Skeletal muscle tissue (tissue), 4 donors: ENCODE data around the gene CCNY. TPM values are rescaled to one million over a fixed set of nuclear protein-coding genes. Genes with fewer than 3 reads are reported as not detected.

Source experiments
- H3K27ac ChIP-seq: one replicate; pipeline ENCODE4 v1.7.0; 2013; ENCODE audit warnings: mild to moderate bottlenecking, low read depth, low read length, inconsistent platforms
- H3K27me3 ChIP-seq, 3 donors: one replicate each; pipeline ENCODE4 v1.7.0; 2013; ENCODE audit warnings: low read length in 3 of 3; ENCODE audit not compliant: control insufficient read depth in 3 of 3, insufficient read depth in 3 of 3
- H3K36me3 ChIP-seq, 3 donors: one replicate each; pipeline ENCODE4 v1.7.0; 2013; ENCODE audit warnings: low read length in 3 of 3; ENCODE audit not compliant: control insufficient read depth in 3 of 3, insufficient read depth in 3 of 3
- H3K4me1 ChIP-seq, 3 donors: one replicate each; pipeline ENCODE4 v1.7.0; 2013; ENCODE audit warnings: low read length in 3 of 3, mild to moderate bottlenecking in 3 of 3; ENCODE audit not compliant: control insufficient read depth in 3 of 3, insufficient read depth in 3 of 3
- H3K4me3 ChIP-seq, 3 donors: one replicate each; pipeline ENCODE4 v1.7.0; 2013; ENCODE audit warnings: low read length in 3 of 3
- H3K9ac ChIP-seq, 3 donors: one replicate each; pipeline ENCODE4 v1.7.0; 2013; ENCODE audit warnings: low read length in 3 of 3, mild to moderate bottlenecking in 3 of 3, moderate library complexity in 2 of 3, low read depth in 1 of 3
- H3K9me3 ChIP-seq, 3 donors: one replicate each; pipeline ENCODE4 v1.7.0; 2013; ENCODE audit warnings: low read length in 3 of 3; ENCODE audit not compliant: control insufficient read depth in 3 of 3
- total RNA-seq: library from RNA; depleted of rRNA; stranded (reverse); fragments of >200 nt; gene quantifications from one replicate; pipeline ENCODE4 v1.2.3, GENCODE V29; 2014
- donor health status: Osteomylitis.

CCNY gene
- total RNA-seq, 1 donor from 2014 or later: 45.9 TPM

DNA sequence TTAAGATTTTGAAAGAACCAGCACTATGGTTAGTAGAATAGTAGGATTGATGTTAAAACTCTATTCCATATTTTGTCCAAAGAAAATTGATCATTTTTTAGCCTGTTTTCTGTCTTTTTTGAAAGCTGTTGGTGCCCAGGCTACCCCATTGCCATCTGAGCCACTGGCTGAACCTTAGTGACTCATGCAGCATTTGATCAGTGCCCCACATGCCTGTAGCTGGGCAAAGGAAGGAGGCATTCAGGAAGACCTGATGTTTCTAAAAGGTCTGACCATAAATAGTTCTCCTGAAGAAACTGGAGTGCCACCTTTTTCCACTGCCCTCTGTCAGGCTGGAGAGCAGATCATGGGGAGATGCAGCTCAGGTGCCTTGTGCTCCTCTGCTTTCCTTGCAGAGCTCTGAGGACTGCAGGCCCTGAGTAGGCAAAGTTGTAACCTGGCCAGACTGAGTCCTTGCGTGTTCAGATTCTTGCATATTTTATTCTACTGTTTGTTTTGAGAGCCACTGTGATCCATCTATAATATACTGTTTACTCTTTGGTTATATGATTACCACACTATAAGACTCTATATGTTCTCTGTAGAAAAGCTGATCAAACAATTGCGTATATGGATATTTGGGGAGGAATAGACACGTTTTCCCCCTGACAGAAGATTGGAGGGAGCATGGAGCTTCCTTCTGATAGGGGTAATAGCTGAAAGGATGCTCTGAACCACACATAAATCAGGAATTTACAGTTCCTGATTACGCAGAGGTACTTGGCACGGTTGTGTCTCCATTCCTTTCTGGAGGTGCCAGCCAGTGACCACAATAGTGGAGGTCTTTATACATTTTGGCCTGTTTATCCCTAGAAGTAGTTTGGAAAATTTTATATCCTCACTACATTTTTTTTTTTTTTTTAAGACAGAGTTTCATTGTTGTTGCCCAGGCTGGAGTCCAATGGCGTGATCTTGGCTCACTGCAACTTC is 219.9 kb downstream of the CCNY start:
- Histone ChIP-seq H3K4me1 (peaks cover 17 to 29% (median 23%) of the 10 kb centered on the region in 3 donors), H3K27ac (no peak overlapping the region)

DNA sequence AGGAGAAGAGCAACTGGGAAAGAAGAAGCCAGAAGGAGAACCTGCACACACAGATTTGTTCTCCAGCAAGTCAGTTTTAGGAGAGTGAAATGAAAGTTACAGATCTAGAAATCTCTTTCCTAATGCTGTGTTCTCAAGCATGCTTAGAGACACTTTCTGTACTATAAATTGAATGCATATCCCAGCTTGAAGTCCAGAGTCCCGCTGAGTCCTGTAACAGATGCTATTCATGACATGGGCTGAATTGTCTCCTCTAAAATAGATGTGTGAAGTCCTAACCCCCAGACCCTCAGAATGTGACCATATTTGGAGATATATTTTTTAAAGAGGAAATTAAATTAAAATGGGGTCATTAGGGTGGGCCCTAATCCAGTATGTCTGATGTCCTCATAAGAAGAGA is 222.0 kb downstream of the CCNY start:
- no peaks in the 10 kb centered on the region for H3K9me3 ChIP-seq
- H3K9ac ChIP-seq: no peak overlapping the region
- no peaks in the 10 kb centered on the region for H3K27me3 ChIP-seq
- no peak overlapping the region for H3K27ac ChIP-seq
- peaks cover 2 to 4% (median 2%) of the 10 kb centered on the region in 3 donors for H3K36me3 ChIP-seq
- H3K4me3 ChIP-seq: no peak overlapping the region
- H3K4me1 ChIP-seq: peaks cover 22 to 31% (median 26%) of the 10 kb centered on the region in 3 donors

More for the DNA sequence above, 219.9 kb downstream of the CCNY start:
- Histone ChIP-seq H3K4me3 (no peak overlapping the region), H3K27me3 (no peaks in the 10 kb centered on the region), H3K9me3 (no peaks in the 10 kb centered on the region), H3K9ac (no peak overlapping the region), H3K36me3 (peaks cover 2 to 7% (median 4%) of the 10 kb centered on the region in 3 donors)

DNA sequence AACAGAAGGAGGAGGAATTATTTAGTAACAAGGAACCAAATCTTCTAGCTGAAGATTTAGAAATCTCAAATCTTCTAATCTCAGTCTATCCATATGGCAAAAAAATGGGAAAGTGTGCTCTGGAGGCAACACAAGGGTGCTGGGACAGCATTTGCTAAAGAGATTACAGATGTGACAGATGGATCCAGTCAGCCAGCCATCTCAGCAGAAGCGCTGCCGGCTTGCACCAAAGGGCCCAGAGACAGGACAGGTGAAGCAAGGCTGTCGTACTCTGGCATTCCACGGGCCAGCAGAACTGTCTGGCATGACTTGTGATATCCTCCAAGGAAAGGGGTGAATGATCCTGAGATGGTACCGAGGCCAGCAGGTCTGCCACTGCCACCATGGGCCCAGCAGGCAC is 223.1 kb downstream of the CCNY start:
- Histone ChIP-seq H3K9ac (no peak overlapping the region), H3K36me3 (peaks cover 0 to 2% (median 0%) of the 10 kb centered on the region in 3 donors), H3K9me3 (no peaks in the 10 kb centered on the region), H3K4me3 (no peak overlapping the region), H3K27ac (no peak overlapping the region), H3K4me1 (peaks cover 16 to 26% (median 21%) of the 10 kb centered on the region in 3 donors), H3K27me3 (no peaks in the 10 kb centered on the region)

DNA sequence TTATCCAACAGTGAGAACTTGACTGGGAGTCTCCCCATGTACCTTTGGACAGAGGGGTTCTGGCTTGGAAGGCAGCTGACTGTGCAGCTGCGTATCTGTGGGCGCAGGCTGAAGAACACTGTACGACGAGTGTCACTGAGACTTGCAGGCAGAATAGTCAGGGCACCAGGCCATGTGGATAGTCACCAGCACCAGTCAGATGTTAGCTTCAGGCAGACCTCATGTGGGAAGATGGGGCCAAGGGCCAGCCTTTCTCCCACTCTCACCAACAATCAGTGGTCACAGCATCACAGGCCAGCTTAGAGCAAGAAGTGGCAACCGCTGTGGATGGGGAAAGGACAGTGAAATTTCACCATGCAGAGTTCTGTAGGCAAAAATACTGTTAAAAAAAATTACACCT is 225.4 kb downstream of the CCNY start:
- peaks cover 29 to 37% (median 37%) of the 10 kb centered on the region in 3 donors for H3K4me1 ChIP-seq
- no peak overlapping the region for H3K4me3 ChIP-seq

DNA sequence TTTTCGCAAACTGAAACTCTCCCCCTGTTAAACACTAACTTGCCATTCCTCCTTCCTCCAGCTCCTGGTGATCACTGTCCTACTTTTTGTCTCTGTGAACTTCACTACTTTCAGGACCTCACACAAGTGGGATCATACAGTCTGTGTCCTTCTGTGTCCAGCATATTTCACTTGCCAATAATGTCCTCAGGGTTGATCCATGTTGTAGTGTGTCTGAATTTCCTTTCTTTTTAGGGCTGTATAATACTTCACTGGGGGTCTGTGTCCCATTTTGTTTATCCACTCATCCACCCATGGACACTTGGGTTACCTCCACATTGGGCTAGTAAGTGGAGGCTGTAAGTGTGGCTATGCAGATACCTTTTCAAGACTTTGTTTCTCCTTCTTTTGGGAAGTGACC is 226.1 kb downstream of the CCNY start:
- Histone ChIP-seq H3K4me3 (no peak overlapping the region), H3K36me3 (peaks cover 0 to 7% (median 5%) of the 10 kb centered on the region in 3 donors), H3K4me1 (peaks cover 29 to 37% (median 37%) of the 10 kb centered on the region in 3 donors), H3K9ac (no peak overlapping the region), H3K27me3 (no peaks in the 10 kb centered on the region), H3K9me3 (no peaks in the 10 kb centered on the region), H3K27ac (no peak overlapping the region)

More for the DNA sequence above, 225.4 kb downstream of the CCNY start:
- Histone ChIP-seq H3K36me3 (peaks cover 0 to 2% (median 0%) of the 10 kb centered on the region in 3 donors), H3K27ac (no peak overlapping the region), H3K9ac (no peak overlapping the region), H3K27me3 (no peaks in the 10 kb centered on the region), H3K9me3 (no peaks in the 10 kb centered on the region)

DNA sequence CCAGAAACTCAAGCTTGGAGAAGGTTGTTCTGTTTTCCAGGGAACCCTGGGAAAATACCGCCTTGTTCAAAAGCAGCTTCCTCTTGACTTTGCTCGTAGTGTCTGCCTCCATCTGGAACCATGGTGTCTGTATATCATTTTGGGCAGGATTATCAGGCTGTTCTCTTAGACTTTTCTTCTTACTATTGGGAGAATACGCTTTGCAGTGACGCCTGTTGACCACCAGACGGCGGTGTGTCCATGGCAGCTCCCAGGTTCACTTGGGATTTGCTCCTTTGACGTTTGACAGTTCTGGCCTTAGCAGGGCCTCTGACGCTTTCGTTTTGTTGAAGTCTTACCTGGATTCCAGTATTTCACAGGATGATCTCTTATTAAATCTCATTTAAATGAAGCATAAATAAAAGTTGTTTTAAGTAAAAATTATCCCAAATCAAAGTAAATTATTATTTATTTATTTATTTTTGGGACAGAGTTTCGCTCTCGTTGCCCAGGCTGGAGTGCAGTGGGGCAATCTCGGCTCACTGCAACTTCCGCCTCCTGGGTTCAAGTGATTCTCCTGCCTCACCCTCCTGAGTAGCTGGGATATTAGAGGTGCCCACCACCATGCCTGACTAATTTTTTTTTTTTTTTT is 227.1 kb downstream of the CCNY start:
- peaks cover 29 to 37% (median 37%) of the 10 kb centered on the region in 3 donors for H3K4me1 ChIP-seq
- H3K9me3 ChIP-seq: no peaks in the 10 kb centered on the region
- H3K9ac ChIP-seq: no peak overlapping the region
- H3K36me3 ChIP-seq: peaks cover 2 to 16% (median 6%) of the 10 kb centered on the region in 3 donors
- no peaks in the 10 kb centered on the region for H3K27me3 ChIP-seq
- no peak overlapping the region for H3K27ac ChIP-seq
- no peak overlapping the region for H3K4me3 ChIP-seq

DNA sequence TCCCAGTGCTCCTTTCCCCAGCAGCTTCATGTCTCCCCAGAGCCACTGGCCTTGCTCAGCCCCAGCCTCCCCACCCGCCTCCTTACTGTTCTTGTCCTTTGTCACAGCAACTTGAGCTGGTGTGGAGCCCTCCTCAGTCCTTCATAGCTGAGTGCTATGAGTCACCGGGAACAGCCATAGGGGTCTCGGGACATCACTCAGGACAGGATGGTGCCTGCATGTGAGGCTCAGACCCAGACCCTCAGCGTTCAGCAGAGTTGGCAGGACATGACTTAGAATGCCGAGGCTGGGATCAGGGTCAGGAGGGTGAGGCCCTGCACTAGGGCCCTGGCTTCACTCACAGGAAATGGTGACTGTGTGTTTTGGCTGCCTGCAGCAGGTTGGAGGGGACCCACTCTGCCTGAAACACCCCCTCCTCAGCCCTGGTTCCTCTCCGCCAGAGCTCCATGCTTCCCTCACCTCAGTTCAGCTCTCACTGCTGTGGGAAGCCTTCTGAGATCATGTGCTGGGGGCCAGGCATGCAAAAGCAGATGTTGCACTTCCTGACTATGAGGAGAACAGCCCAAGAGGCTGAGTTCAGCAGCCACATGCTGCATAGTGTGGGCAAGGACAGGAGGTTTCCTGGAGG is 228.1 kb downstream of the CCNY start:
- peaks cover 11 to 26% (median 13%) of the 10 kb centered on the region in 3 donors for H3K36me3 ChIP-seq

DNA sequence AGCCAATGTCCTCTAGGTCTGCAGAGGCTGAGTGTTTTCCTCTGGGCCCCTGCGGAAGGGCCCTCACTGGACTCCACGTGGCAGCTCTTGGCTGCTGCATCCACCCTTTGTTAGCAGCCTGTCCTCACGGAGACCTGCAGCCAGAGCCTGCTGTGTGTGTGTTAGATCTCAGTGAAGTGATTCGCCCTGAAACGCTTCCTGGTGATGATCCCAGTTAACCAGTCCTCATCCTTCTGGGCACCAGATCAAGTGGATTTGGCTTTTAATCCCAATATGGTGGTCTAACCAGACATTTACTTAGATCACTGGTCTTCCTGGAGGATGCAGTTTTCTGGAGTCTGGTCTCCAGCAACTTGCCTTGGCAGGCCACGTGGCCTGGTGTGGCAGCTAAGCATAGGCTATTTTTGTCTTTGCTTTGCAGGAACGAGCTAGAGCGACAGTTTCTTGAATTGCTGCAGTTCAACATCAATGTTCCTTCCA is 229.3 kb downstream of the CCNY start:
- peak overlapping the region in 1 of 3 donors; percentile 41 for H3K4me3 ChIP-seq
- H3K27me3 ChIP-seq: no peaks in the 10 kb centered on the region
- H3K9me3 ChIP-seq: no peaks in the 10 kb centered on the region
- H3K4me1 ChIP-seq: peaks cover 29 to 37% (median 36%) of the 10 kb centered on the region in 3 donors
- H3K36me3 ChIP-seq: peaks cover 11 to 31% (median 17%) of the 10 kb centered on the region in 3 donors
- H3K27ac ChIP-seq: no peak overlapping the region
- H3K9ac ChIP-seq: peak overlapping the region in 1 of 3 donors; percentile 41

More for the DNA sequence above, 228.1 kb downstream of the CCNY start:
- Histone ChIP-seq H3K4me3 (no peak overlapping the region), H3K9me3 (no peaks in the 10 kb centered on the region), H3K27me3 (no peaks in the 10 kb centered on the region), H3K4me1 (peaks cover 29 to 37% (median 37%) of the 10 kb centered on the region in 3 donors), H3K9ac (peak overlapping the region in 2 of 3 donors; percentile 21 to 33), H3K27ac (peak overlapping the region; percentile 57)

DNA sequence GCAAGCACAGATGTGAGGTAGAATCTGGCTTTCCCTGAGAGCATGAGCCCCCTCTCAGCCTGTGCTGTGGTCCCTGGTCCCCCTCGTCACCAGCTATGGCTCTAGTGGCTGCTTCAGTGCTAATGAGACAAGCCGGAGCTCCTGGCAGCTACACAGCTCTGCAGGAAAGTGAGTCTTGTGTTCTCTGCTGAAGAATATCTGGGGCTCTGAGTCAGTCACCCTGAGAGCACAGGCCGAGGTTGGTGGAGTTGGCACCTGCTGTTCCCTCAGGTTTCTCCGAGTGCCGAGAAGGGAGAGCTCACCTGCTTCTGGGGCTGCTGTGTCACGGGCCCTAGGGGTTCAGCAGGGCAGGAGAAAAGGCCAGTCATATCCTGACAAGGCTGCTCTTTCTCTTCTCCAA is 231.6 kb downstream of the CCNY start:
- Histone ChIP-seq H3K9ac (no peak overlapping the region), H3K36me3 (peaks cover 11 to 31% (median 17%) of the 10 kb centered on the region in 3 donors), H3K27me3 (no peaks in the 10 kb centered on the region), H3K4me1 (peaks cover 22 to 26% (median 22%) of the 10 kb centered on the region in 3 donors), H3K27ac (no peak overlapping the region), H3K4me3 (no peak overlapping the region), H3K9me3 (no peaks in the 10 kb centered on the region)
